OCI-LY3 (cell line): ENCODE data around the gene FOXF2.

Experiments
- CTCF ChIP-seq: fragments of 200-600, 300-600 bp; sonication (generic); IDR thresholded peaks from 2 replicates; pipeline ENCODE4 v1.5.1; 2014; ENCODE audit warnings: antibody characterized with exemption, low read length, low read depth
- EZH2phosphoT487 ChIP-seq: fragments of 200-600 bp; shearing (Covaris generic); IDR thresholded peaks from 2 replicates; pipeline ENCODE4 v1.6.1; 2018; ENCODE audit warnings: antibody characterized with exemption, mixed run types, low read depth

GRCh38 chr6:1368940-1369339 is 20.4 kb upstream of the FOXF2 start:
- TF ChIP-seq CTCF, result no peak
- TF ChIP-seq EZH2phosphoT487, result no peak
